HG03039 (cell line): ENCODE measurements around the gene ANKRD13D.

Experiments
- ATAC-seq: cut with Tn5 transposase; IDR thresholded peaks from one replicate; pipeline ENCODE4 v1.9.1; 2021; ENCODE audit warnings: mild to moderate bottlenecking, moderate library complexity; ENCODE audit not compliant: unreplicated experiment

ANKRD13D gene

GRCh38 chr11:67273260-67273990 is 15.7 kb upstream of the ANKRD13D start:
- no peak for ATAC-seq

- ATAC-seq: no peak
These were observed 14.1 kb upstream of the ANKRD13D start for GRCh38 chr11:67274768-67275605.

- ATAC-seq: no peak
These were observed 13.3 kb upstream of the ANKRD13D start for GRCh38 chr11:67275606-67276409.

DNA sequence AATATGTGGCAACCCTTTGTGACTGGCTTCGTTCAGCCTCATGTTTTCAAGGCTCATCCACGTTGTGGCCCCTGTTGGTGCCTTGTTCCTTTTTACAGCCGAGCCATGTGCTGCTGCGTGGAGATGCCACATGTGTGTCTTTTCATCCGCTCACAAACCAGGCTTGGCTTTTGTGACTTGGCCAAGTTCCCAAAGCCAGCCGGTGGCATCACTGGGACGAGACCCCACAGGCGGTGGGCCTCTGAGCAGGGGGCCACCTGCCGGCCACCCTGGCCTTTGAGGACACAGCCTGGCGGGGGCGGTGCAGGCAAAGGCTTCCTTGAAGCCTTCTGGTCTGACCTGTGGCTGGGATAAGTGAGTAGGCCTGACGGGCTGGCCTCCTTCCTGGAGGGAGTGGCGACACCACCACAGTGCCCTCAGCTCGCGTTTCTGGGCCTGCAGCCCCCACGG is 12.3 kb upstream of the ANKRD13D start:
- no peak for ATAC-seq

- peak; percentile 66 for ATAC-seq
These were observed 11.7 kb upstream of the ANKRD13D start for GRCh38 chr11:67277231-67277961.

DNA sequence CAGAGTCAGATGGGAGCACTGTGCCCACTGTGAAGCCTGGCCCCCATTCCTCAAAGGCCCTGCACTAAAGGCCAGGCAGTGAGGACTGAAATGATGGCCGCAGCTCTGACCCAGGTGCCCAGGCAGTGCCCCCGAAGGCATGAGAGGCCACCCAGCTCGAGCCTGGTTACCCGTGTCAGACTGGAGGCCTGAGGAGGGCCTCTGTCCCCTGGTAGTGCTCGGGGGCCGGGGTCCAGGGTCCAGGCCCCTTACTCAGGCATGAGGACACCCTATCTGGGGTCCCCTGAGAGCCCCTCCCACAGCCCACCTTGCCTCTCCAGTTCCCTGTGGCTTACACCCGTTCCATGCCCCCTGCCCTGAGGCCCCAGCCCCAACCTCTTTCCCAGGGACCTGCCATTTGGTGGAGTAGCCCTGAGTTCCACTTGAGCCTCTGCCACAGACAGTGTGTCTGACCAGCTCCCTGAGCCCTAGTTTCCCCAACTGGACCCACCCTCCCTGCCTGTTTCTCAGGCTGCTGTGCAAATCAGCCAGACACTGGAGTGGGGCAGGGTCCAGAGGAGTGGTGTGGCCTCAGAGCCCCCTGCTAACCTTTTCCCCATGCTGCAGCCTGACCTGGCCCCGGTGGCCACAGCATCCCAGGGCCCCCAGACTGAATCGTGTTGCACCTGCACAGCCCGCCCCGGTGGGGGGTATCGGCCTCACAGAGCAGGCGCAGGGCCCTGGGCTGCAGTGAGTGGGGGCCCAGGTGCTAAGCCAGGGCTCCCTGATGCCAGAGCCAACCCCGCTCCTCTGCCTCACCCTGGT is 10.8 kb upstream of the ANKRD13D start:
- no peak for ATAC-seq

- ATAC-seq: no peak
These were observed 10.0 kb upstream of the ANKRD13D start for GRCh38 chr11:67278939-67279588.

GRCh38 chr11:67279589-67280340 is 9.3 kb upstream of the ANKRD13D start:
- ATAC-seq: no peak

GRCh38 chr11:67280341-67280787 is 8.7 kb upstream of the ANKRD13D start:
- no peak for ATAC-seq

- no peak for ATAC-seq
These were observed 8.1 kb upstream of the ANKRD13D start for GRCh38 chr11:67280788-67281551.

DNA sequence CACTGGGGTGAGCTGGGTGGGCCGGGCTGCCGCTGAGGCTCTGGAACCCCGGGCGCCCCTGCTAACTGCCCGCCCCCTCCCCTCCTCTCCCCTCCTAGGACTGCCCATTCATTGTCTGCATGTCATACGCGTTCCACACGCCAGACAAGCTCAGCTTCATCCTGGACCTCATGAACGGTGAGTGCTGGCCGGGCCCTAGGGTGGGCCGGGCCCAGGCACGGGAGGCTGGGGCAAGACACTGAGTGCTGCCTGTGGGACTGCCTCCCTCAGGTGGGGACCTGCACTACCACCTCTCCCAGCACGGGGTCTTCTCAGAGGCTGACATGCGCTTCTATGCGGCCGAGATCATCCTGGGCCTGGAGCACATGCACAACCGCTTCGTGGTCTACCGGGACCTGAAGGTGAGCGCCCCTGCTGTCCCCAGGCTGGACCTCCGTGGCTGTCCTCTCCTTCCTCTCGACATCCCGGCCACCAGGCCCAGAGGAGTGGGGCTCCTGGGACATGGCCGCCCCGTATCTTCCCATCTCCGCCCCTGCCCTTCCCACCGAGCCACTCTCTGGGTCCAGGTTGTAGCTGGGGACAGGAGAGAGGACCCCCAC is 7.5 kb upstream of the ANKRD13D start:
- no peak for ATAC-seq

DNA sequence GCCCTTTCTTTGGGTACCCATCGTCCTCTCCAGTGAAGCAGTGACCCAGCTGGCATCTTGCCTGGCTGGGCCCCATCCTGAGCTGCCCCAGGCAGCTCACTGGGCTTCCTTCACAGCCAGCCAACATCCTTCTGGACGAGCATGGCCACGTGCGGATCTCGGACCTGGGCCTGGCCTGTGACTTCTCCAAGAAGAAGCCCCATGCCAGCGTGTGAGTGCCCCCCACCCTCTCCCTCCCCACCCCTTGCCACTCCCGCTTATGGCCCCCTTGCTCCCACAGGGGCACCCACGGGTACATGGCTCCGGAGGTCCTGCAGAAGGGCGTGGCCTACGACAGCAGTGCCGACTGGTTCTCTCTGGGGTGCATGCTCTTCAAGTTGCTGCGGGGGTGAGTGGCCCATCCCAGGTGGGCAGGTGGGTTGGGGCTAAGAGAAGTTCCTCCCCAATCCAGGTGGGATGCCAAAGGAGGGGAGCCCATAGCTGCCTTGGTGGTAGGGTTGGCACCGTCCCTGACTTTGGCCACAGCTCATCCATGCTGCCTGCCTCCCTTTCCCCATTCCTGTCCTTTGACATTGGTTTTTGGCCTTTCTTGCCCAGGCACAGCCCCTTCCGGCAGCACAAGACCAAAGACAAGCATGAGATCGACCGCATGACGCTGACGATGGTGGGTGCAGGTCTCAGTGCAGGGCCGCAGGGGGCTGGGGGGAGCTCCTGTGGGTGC is 6.8 kb upstream of the ANKRD13D start:
- ATAC-seq: no peak

- no peak for ATAC-seq
These were observed 6.2 kb upstream of the ANKRD13D start for GRCh38 chr11:67282876-67283371.

- no peak for ATAC-seq
These were observed 5.6 kb upstream of the ANKRD13D start for GRCh38 chr11:67283481-67283963.

- no peak for ATAC-seq
These were observed 4.1 kb upstream of the ANKRD13D start for GRCh38 chr11:67284811-67285540.
